WTC11 (cell line): ENCODE data around the gene RAD17.
"Not testable (repeated sequence)": the region's sequence is repeated elsewhere in the genome, so short reads cannot be mapped to it uniquely, and the experiment has no call there.

Experiments
- ATF3 ChIP-seq: sonication (generic); formaldehyde crosslinking; conservative IDR thresholded peaks from 2 replicates; pipeline ENCODE4 v1.8.1; 2022; ENCODE audit warnings: mild to moderate bottlenecking, missing genetic modification reagents
- CBFB ChIP-seq: sonication (generic); formaldehyde crosslinking; IDR thresholded peaks from 2 replicates; pipeline ENCODE4 v1.8.1; 2022; ENCODE audit warnings: mild to moderate bottlenecking, low read depth, missing genetic modification reagents
- CTCF ChIP-seq: fragments of 200-600 bp; IDR thresholded peaks from 2 replicates; pipeline ENCODE4 v1.8.0; 2022; ENCODE audit warnings: antibody characterized with exemption
- E2F1 ChIP-seq: sonication (generic); formaldehyde crosslinking; IDR thresholded peaks from 2 replicates; pipeline ENCODE4 v1.8.0; 2022; ENCODE audit warnings: mild to moderate bottlenecking, missing genetic modification reagents
- HMGXB4 ChIP-seq: sonication (generic); formaldehyde crosslinking; IDR thresholded peaks from 2 replicates; pipeline ENCODE4 v1.8.1; 2023; ENCODE audit warnings: mild to moderate bottlenecking, moderate library complexity, missing genetic modification reagents
- IRF2 ChIP-seq: sonication (generic); formaldehyde crosslinking; IDR thresholded peaks from 2 replicates; pipeline ENCODE4 v1.8.0; 2022; ENCODE audit warnings: low read depth, missing genetic modification reagents, borderline replicate concordance
- MAX ChIP-seq: sonication (generic); formaldehyde crosslinking; IDR thresholded peaks from 2 replicates; pipeline ENCODE4 v1.8.0; 2022; ENCODE audit warnings: mild to moderate bottlenecking, missing genetic modification reagents

- not testable (repeated sequence) for TF ChIP-seq E2F1 (CRISPR knock-in tag); CTCF; MAX (CRISPR knock-in tag); ATF3 (CRISPR knock-in tag); CBFB; HMGXB4 (CRISPR knock-in tag); IRF2 (CRISPR knock-in tag)
Observed at GRCh38 chr5:69333668-69334315, 35.8 kb upstream of the RAD17 start.
